Activated T-cell treated with anti-CD3 and anti-CD28 coated beads, Interleukin-2, amount 50 U/mL, for 72 hours (primary cell): ENCODE data around the gene NEK5. TPM values are rescaled to one million over a fixed set of nuclear protein-coding genes. Genes with fewer than 3 reads are reported as not detected.
"Not testable (repeated sequence)": the region's sequence is repeated elsewhere in the genome, so short reads cannot be mapped to it uniquely, and the experiment has no call there.

Experiments used
- ATAC-seq, 2 donors: fragments of 150-1000 bp; cut with Tn5 transposase; replicated peaks in 1 of 2; 2 replicates each; pipeline ENCODE4 v1.10.0; 2021; ENCODE audit warnings: moderate library complexity in 2 of 2, mild to moderate bottlenecking in 1 of 2
- DNase-seq, 2 donors: peaks; one replicate each; pipeline ENCODE4 v3.0.0; 2021 to 2022; ENCODE audit warnings: mixed read lengths in 1 of 2
- H3K27ac Mint-ChIP-seq: one replicate; pipeline ENCODE4 v1.8.0; 2022; ENCODE audit warnings: mild to moderate bottlenecking, moderate library complexity, mixed read lengths
- H3K27me3 Mint-ChIP-seq: one replicate; pipeline ENCODE4 v1.8.0; 2022; ENCODE audit warnings: low read depth, mixed read lengths
- H3K36me3 Mint-ChIP-seq, 2 donors: one replicate each; pipeline ENCODE4 v1.8.0; 2022; ENCODE audit warnings: mixed read lengths in 2 of 2, mild to moderate bottlenecking in 1 of 2; ENCODE audit not compliant: insufficient read depth in 2 of 2
- H3K4me1 Mint-ChIP-seq: one replicate; pipeline ENCODE4 v1.8.0; 2022; ENCODE audit warnings: low read depth, mixed read lengths
- H3K4me3 Mint-ChIP-seq, 2 donors: one replicate each; pipeline ENCODE4 v1.8.0; 2022; ENCODE audit warnings: mild to moderate bottlenecking in 2 of 2, mixed read lengths in 2 of 2, moderate library complexity in 2 of 2
- H3K9me3 Mint-ChIP-seq, 2 donors: one replicate each; pipeline ENCODE4 v1.8.0; 2022; ENCODE audit warnings: mixed read lengths in 2 of 2
- total RNA-seq, 2 donors: library from RNA; stranded (reverse); gene quantifications; one replicate each; pipeline ENCODE4 v1.2.3, GENCODE V29; 2022

Gene NEK5
- total RNA-seq, 2 donors from 2014 or later = 0.12 to 0.16 TPM

- no peaks in the 10 kb centered on the region for H3K27me3 Mint-ChIP-seq
- ATAC-seq = no peak
- H3K9me3 Mint-ChIP-seq = no peaks in the 10 kb centered on the region
- no peak overlapping the region for H3K27ac Mint-ChIP-seq
- DNase-seq = no peak
- no peaks in the 10 kb centered on the region for H3K4me1 Mint-ChIP-seq
- no peak overlapping the region for H3K4me3 Mint-ChIP-seq
- no peaks in the 10 kb centered on the region for H3K36me3 Mint-ChIP-seq
Observed at GRCh38 chr13:52085421-52085820, 43.5 kb downstream of the NEK5 start.

- H3K9me3 Mint-ChIP-seq, H3K27me3 Mint-ChIP-seq, ATAC-seq, H3K27ac Mint-ChIP-seq, H3K36me3 Mint-ChIP-seq, DNase-seq, H3K4me3 Mint-ChIP-seq, H3K4me1 Mint-ChIP-seq: not testable (repeated sequence)
Observed at GRCh38 chr13:52084981-52085380, 43.9 kb downstream of the NEK5 start.

DNA sequence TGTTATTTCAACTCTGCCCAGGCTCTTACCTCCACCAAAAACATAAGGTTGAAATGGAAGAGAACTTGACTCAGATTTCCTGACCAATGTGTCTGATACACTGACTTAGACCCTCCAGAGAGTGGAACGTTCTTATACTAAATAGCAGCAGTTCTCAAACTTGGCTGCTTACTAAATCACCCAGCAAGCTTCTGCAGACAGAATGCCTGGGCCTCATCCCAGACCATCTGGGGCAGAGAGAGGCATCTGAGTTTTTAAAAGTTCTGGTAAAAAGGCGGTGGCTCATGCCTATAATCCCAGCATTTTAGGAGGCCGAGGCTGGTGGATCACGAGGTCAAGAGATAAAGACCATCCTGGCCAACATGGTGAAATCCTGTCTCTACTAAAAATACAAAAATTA is 46.3 kb downstream of the NEK5 start:
- no peak for DNase-seq
- Mint-ChIP-seq H3K9me3 (no peaks in the 10 kb centered on the region), H3K27me3 (no peaks in the 10 kb centered on the region), H3K4me3 (no peak overlapping the region), H3K4me1 (no peaks in the 10 kb centered on the region), H3K27ac (no peak overlapping the region), H3K36me3 (no peaks in the 10 kb centered on the region)
- no peak for ATAC-seq

- H3K4me3 Mint-ChIP-seq, H3K27me3 Mint-ChIP-seq, H3K9me3 Mint-ChIP-seq: not testable (repeated sequence)
Observed at GRCh38 chr13:52079891-52080290, 49.0 kb downstream of the NEK5 start.

GRCh38 chr13:52070929-52071523 is 57.8 kb downstream of the NEK5 start:
- peak; percentile 91 to 97 for ATAC-seq
- peak; percentile 9 to 17 for DNase-seq
- peaks cover 11 to 12% of the 10 kb centered on the region in 2 donors for H3K9me3 Mint-ChIP-seq
- no peak overlapping the region for H3K27ac Mint-ChIP-seq
- peaks cover 13% of the 10 kb centered on the region for H3K27me3 Mint-ChIP-seq
- peaks cover 12% of the 10 kb centered on the region for H3K4me1 Mint-ChIP-seq
- no peak overlapping the region for H3K4me3 Mint-ChIP-seq
- peaks cover 5 to 9% of the 10 kb centered on the region in 2 donors for H3K36me3 Mint-ChIP-seq

More at GRCh38 chr13:52079891-52080290, 49.0 kb downstream of the NEK5 start:
- ATAC-seq, H3K27ac Mint-ChIP-seq, H3K36me3 Mint-ChIP-seq, H3K4me1 Mint-ChIP-seq, DNase-seq: not testable (repeated sequence)

DNA sequence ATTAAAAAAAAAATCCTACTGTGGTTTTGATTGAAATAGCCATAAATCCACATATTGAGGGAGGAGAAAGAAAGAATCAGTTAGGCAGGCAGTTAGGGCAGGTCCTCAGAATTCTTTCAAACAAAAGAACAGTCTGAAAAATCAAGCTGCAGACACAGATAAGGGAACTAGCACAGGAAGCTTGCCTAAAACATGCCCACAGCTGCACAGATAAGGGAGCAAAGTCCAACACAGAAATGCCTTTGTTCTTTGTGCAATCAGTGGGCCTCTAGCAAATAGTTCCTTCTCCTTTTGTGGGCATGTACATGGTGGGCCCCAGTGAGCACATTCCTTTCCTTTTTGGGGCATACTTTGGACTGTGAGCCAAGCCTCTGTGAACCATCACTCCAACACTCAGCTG is 61.6 kb downstream of the NEK5 start:
- H3K27me3 Mint-ChIP-seq = peaks cover 6% of the 10 kb centered on the region
- H3K9me3 Mint-ChIP-seq = peaks cover 12% of the 10 kb centered on the region in 2 donors
- H3K4me1 Mint-ChIP-seq = peaks cover 12% of the 10 kb centered on the region
- H3K4me3 Mint-ChIP-seq = no peak overlapping the region
- H3K27ac Mint-ChIP-seq = no peak overlapping the region
- ATAC-seq (no peak), DNase-seq (no peak)
- peaks cover 7 to 13% of the 10 kb centered on the region in 2 donors for H3K36me3 Mint-ChIP-seq

GRCh38 chr13:52061587-52061986 is 67.3 kb downstream of the NEK5 start:
- Mint-ChIP-seq H3K9me3 (peaks cover 0 to 1% of the 10 kb centered on the region in 2 donors), H3K27me3 (no peaks in the 10 kb centered on the region), H3K27ac (no peak overlapping the region), H3K36me3 (peaks cover 2 to 4% of the 10 kb centered on the region in 2 donors), H3K4me3 (no peak overlapping the region), H3K4me1 (no peaks in the 10 kb centered on the region)
- no peak for ATAC-seq
- no peak for DNase-seq

DNA sequence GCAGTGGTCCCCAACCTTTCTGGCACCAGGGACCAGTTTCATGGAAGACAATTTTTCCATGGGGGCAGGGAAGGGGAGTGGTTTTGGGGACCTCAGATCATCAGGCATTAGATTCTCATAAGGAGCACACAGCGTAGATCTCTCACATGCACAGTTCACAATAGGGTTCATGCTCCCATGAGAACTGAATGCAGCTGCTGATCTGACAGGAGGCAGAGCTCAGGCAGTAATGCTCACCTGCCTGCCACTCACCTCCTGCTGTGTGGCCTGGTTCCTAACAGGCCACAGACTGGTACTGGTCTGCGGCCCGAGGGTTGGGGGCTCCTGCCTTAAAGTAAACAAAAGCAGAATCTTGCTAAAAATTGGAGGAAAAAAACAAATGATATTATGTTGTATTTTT is 67.8 kb downstream of the NEK5 start:
- H3K9me3 Mint-ChIP-seq, H3K4me3 Mint-ChIP-seq, H3K36me3 Mint-ChIP-seq, H3K4me1 Mint-ChIP-seq, H3K27me3 Mint-ChIP-seq, DNase-seq, ATAC-seq, H3K27ac Mint-ChIP-seq: not testable (repeated sequence)

DNA sequence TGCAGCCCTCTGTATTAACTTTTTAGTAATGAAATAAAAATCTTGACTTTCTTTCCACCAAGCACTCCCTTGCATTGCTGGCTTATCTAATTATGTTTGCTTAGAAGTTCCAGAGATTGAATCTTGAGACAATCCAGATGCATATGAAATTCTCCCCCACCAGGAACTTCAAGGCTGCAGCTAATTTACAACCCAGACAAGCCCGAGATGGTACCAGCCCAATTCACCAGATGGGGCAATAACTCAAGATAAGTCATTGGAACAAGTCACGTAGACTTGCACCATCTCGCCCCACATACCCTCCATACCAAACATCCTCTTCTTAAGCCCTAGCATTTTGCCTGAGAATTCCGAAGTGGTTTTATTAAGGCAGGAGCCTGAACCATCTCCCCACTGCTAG is 75.4 kb downstream of the NEK5 start:
- Mint-ChIP-seq H3K9me3 (peaks cover 1 to 8% of the 10 kb centered on the region in 2 donors), H3K36me3 (peaks cover 1 to 5% of the 10 kb centered on the region in 2 donors), H3K27ac (no peak overlapping the region), H3K4me1 (no peaks in the 10 kb centered on the region), H3K27me3 (no peaks in the 10 kb centered on the region), H3K4me3 (no peak overlapping the region)
- ATAC-seq = no peak
- no peak for DNase-seq

DNA sequence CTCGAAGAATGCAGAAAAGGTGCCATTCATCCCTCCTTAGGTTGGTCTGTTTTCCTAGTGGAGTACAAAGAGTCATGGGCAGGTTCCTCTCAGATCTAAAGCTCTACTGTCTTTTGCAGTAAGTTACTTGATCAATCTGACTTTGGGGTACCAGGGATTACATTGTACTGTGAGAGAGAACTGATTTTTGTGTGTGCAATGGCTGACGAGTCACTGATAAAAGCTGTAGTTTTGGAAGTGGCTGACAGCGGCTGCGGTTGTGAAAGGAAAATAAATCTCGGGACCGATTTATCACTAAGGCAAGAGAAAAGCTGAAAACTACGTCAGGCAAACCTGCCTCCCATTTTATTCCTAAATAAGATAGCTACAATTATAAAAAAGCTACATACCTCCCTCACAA is 77.5 kb downstream of the NEK5 start:
- no peaks in the 10 kb centered on the region for H3K27me3 Mint-ChIP-seq
- H3K4me1 Mint-ChIP-seq = no peaks in the 10 kb centered on the region
- no peak for DNase-seq
- peaks cover 1 to 8% of the 10 kb centered on the region in 2 donors for H3K9me3 Mint-ChIP-seq
- H3K4me3 Mint-ChIP-seq = no peak overlapping the region
- no peak for ATAC-seq
- H3K36me3 Mint-ChIP-seq = peaks cover 1 to 5% of the 10 kb centered on the region in 2 donors
- H3K27ac Mint-ChIP-seq = no peak overlapping the region

DNA sequence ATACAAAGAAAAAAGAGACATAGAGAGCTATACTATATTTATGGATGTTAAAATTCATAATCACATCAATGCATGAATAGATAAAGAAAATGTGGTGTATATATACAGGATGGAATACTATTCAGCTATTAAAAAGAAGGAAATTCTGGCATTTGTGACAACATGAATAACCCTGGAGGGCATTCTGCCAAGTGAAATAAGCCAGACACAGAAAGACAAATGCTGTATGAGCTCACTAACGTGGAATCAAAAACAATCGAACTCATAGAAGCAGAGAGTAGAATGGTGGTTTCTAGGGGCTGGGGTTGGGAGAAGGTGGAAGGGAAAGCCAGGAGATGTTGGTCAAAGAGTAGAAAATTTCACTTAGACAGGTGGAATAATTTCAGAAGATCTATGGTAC is 80.4 kb downstream of the NEK5 start:
- Mint-ChIP-seq H3K36me3 (peaks cover 0 to 5% of the 10 kb centered on the region in 2 donors), H3K4me3 (no peak overlapping the region), H3K27me3 (no peaks in the 10 kb centered on the region), H3K9me3 (peaks cover 3 to 7% of the 10 kb centered on the region in 2 donors), H3K4me1 (no peaks in the 10 kb centered on the region), H3K27ac (no peak overlapping the region)
- DNase-seq = no peak
- no peak for ATAC-seq

DNA sequence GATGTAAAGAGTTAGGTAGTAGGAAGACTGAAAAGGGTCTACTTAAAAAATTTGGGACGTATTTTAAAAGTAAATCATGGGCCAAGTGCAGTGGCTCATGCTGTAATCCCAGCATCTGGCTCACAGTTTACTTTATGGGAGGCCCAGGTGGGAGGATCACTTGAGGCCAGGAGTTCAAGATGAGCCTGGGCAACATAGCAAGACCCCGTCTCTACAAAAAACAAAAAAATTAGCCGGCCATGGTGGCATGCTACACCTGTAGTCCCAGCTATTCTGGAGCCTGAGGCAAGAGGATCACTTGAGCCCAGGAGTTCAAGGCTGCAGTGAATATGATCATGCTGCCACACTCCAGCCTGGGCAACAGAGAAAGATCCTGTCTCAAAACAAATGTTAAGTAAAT is 81.4 kb downstream of the NEK5 start:
- H3K9me3 Mint-ChIP-seq = peaks cover 3 to 7% of the 10 kb centered on the region in 2 donors
- H3K27ac Mint-ChIP-seq = no peak overlapping the region
- H3K27me3 Mint-ChIP-seq = no peaks in the 10 kb centered on the region
- H3K4me3 Mint-ChIP-seq = no peak overlapping the region
- no peaks in the 10 kb centered on the region for H3K4me1 Mint-ChIP-seq
- H3K36me3 Mint-ChIP-seq = peaks cover 0 to 5% of the 10 kb centered on the region in 2 donors
- ATAC-seq (no peak), DNase-seq (no peak)

DNA sequence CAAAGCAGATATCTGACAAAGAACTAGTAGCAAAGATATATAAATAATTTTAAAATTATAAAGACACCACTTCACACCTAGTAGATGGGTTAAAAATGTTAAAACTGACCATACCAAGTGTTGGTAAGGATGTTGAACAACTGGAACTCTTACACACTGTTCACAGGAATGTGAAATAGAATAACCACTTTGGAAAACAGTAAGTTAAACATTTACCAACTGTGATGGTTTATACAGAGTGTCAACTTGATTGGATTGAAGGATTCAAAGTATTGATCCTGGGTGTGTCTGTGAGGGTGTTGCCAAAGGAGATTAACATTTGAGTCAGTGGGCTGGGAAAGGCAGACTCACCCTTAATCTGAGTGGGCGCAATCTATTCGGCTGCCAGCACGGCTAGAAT is 85.2 kb downstream of the NEK5 start:
- H3K27me3 Mint-ChIP-seq = no peaks in the 10 kb centered on the region
- H3K9me3 Mint-ChIP-seq = peaks cover 2 to 6% of the 10 kb centered on the region in 2 donors
- peaks cover 5 to 7% of the 10 kb centered on the region in 2 donors for H3K36me3 Mint-ChIP-seq
- H3K4me3 Mint-ChIP-seq = no peak overlapping the region
- no peak overlapping the region for H3K27ac Mint-ChIP-seq
- ATAC-seq = no peak
- DNase-seq = no peak
- no peaks in the 10 kb centered on the region for H3K4me1 Mint-ChIP-seq

DNA sequence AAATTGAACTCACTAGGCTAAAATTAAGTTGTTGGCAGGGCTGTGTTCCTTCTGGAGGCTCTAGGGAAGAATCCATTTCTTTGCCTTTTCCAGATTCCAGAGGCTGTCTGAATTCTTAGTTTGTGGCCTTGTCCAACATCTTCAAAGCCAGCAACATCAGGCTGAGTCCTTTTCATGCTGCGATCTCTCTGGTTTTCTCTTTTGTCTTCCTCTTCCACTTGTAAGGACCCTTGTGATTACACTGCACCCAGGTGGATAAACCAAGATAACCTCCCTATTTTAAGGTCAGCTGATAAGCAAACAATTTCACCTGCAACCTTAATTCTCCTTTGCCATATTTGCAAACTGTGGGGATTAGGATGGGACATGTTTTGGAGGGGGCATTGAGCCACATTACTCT is 92.8 kb downstream of the NEK5 start:
- H3K36me3 Mint-ChIP-seq = peaks cover 2 to 6% of the 10 kb centered on the region in 2 donors
- H3K4me1 Mint-ChIP-seq = no peaks in the 10 kb centered on the region
- no peak overlapping the region for H3K4me3 Mint-ChIP-seq
- H3K27me3 Mint-ChIP-seq = no peaks in the 10 kb centered on the region
- no peak overlapping the region for H3K27ac Mint-ChIP-seq
- no peak for DNase-seq
- ATAC-seq = no peak
- H3K9me3 Mint-ChIP-seq = peaks cover 0 to 3% of the 10 kb centered on the region in 2 donors
